H1 (cell line): Measurements from ENCODE around the gene CMSS1.

Experiments
- CEBPB ChIP-seq: IDR thresholded peaks from 2 replicates; pipeline ENCODE4 v1.6.1; 2012; ENCODE audit warnings: low read depth, low read length
- JUN ChIP-seq: IDR thresholded peaks from 2 replicates; pipeline ENCODE4 v1.6.1; 2011; ENCODE audit warnings: low read depth, mild to moderate bottlenecking, improper control_type of control experiment, low read length
- POLR2A ChIP-seq, 2 experiments: IDR thresholded peaks; 1 replicate in 1 of 2; 2 replicates in 1 of 2; pipeline ENCODE4 v1.6.1; 2011; ENCODE audit warnings: low read depth in 2 of 2, low read length in 2 of 2, mild to moderate bottlenecking in 2 of 2; ENCODE audit errors: control extremely low read depth in 1 of 2
- SUZ12 ChIP-seq: fragments of 200-600 bp; sonication (generic); IDR thresholded peaks from 2 replicates; pipeline ENCODE4 v1.6.1; 2012; ENCODE audit warnings: mild to moderate bottlenecking, inconsistent platforms, low read length, moderate library complexity, mixed read lengths
- TF ChIP-seq, protein P1 (sequence below), 3 experiments: IDR thresholded peaks; 1 replicate in 2 of 3; 2 replicates in 1 of 3; pipeline versions ENCODE4 v1.5.1 to v1.6.1; 2011; ENCODE audit warnings: low read length in 3 of 3, mild to moderate bottlenecking in 3 of 3, inconsistent platforms in 2 of 3, low read depth in 1 of 3, moderate library complexity in 1 of 3; ENCODE audit not compliant: insufficient read depth in 1 of 3; ENCODE audit errors: control extremely low read depth in 1 of 3
- TF ChIP-seq, protein P2 (sequence below): IDR thresholded peaks from 2 replicates; pipeline ENCODE4 v1.6.1; 2012; ENCODE audit warnings: low read length, inconsistent platforms

DNA sequence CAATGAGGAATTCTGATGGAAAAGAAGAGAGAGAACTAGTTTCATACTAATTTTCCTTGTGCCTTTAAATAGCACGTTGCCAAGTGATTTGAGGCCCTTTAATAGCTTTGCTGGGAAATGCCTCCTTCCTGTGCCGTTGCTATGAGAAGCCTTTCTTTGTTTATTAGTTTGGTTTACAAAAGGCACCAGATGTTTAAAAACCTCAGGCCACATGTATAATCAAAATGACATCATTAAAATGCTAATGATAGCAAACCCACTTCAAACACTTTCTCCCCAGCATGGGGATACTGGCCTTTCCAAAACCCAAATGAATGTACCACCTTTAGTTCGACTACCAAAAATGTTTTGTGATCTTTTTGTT, 393.1 kb downstream of the CMSS1 start:
- TF ChIP-seq SUZ12 (no peak), JUN (0 out of 2 replicates have a peak, but pooled peaks have one; percentile 73), CEBPB (no peak), POLR2A (IDR thresholded peaks at IDR 0.05; ENCODE audit: control extremely low read depth in 1 of 2, low read depth in 2 of 2, low read length in 2 of 2) (no peak)
- TF ChIP-seq, protein P1, sequence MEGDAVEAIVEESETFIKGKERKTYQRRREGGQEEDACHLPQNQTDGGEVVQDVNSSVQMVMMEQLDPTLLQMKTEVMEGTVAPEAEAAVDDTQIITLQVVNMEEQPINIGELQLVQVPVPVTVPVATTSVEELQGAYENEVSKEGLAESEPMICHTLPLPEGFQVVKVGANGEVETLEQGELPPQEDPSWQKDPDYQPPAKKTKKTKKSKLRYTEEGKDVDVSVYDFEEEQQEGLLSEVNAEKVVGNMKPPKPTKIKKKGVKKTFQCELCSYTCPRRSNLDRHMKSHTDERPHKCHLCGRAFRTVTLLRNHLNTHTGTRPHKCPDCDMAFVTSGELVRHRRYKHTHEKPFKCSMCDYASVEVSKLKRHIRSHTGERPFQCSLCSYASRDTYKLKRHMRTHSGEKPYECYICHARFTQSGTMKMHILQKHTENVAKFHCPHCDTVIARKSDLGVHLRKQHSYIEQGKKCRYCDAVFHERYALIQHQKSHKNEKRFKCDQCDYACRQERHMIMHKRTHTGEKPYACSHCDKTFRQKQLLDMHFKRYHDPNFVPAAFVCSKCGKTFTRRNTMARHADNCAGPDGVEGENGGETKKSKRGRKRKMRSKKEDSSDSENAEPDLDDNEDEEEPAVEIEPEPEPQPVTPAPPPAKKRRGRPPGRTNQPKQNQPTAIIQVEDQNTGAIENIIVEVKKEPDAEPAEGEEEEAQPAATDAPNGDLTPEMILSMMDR (IDR thresholded peaks at IDR 0.05; ENCODE audit: control extremely low read depth in 1 of 3, insufficient read depth in 1 of 3, low read depth in 1 of 3, low read length in 3 of 3): no peak
- TF ChIP-seq, protein P2, sequence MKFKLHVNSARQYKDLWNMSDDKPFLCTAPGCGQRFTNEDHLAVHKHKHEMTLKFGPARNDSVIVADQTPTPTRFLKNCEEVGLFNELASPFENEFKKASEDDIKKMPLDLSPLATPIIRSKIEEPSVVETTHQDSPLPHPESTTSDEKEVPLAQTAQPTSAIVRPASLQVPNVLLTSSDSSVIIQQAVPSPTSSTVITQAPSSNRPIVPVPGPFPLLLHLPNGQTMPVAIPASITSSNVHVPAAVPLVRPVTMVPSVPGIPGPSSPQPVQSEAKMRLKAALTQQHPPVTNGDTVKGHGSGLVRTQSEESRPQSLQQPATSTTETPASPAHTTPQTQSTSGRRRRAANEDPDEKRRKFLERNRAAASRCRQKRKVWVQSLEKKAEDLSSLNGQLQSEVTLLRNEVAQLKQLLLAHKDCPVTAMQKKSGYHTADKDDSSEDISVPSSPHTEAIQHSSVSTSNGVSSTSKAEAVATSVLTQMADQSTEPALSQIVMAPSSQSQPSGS: peak; percentile 89; the same call in 1 of the 2 replicates
